WTC11 (cell line): ENCODE data around the gene DHX40. TPM values are rescaled to one million over a fixed set of nuclear protein-coding genes. Genes with fewer than 3 reads are reported as not detected.

Experiments used
- ATAC-seq: fragments of 200-7000 bp; cut with Tn5 transposase; 2 replicates; pipeline ENCODE4 v1.10.0; 2021; ENCODE audit warnings: mild to moderate bottlenecking, moderate library complexity
- CTCF ChIA-PET: fragments of 300-600 bp; sonication (Branson Sonifier 250); formaldehyde crosslinking; loops from one replicate; lab custom pipeline; 2021; ENCODE audit warnings: antibody characterized with exemption; lab: Charles Lee
- POLR2A ChIA-PET: fragments of 350-600 bp; sonication (Branson Sonifier 250); formaldehyde crosslinking; loops from one replicate; lab custom pipeline; 2021; ENCODE audit warnings: antibody characterized with exemption; lab: Charles Lee
- DNase-seq: peaks from one replicate; pipeline ENCODE4 v3.0.0; 2021; ENCODE audit warnings: low spot score
- H3K27ac Mint-ChIP-seq: 2 replicates; pipeline ENCODE4 v1.8.0; 2021; ENCODE audit warnings: mixed read lengths
- H3K27me3 Mint-ChIP-seq: 2 replicates; pipeline ENCODE4 v1.8.0; 2021; ENCODE audit warnings: low read depth, mild to moderate bottlenecking, moderate library complexity, mixed read lengths
- H3K36me3 Mint-ChIP-seq: 2 replicates; pipeline ENCODE4 v1.8.0; 2021; ENCODE audit warnings: mixed read lengths
- H3K4me1 Mint-ChIP-seq: 2 replicates; pipeline ENCODE4 v1.8.0; 2022; ENCODE audit warnings: mixed read lengths
- H3K4me3 Mint-ChIP-seq: 2 replicates; pipeline ENCODE4 v1.8.0; 2021; ENCODE audit warnings: mild to moderate bottlenecking, moderate library complexity, mixed read lengths
- H3K9me3 Mint-ChIP-seq: 2 replicates; pipeline ENCODE4 v1.8.0; 2021; ENCODE audit warnings: mixed read lengths
- ATF1 ChIP-seq: sonication (generic); formaldehyde crosslinking; IDR thresholded peaks from 2 replicates; pipeline ENCODE4 v1.8.1; 2023; ENCODE audit warnings: mild to moderate bottlenecking, moderate library complexity, missing genetic modification reagents
- CTCF ChIP-seq: fragments of 200-600 bp; IDR thresholded peaks from 2 replicates; pipeline ENCODE4 v1.8.0; 2022; ENCODE audit warnings: antibody characterized with exemption
- E2F1 ChIP-seq: sonication (generic); formaldehyde crosslinking; IDR thresholded peaks from 2 replicates; pipeline ENCODE4 v1.8.0; 2022; ENCODE audit warnings: mild to moderate bottlenecking, missing genetic modification reagents
- GABPB1 ChIP-seq: sonication (generic); formaldehyde crosslinking; IDR thresholded peaks from 2 replicates; pipeline ENCODE4 v1.8.1; 2023; ENCODE audit warnings: mild to moderate bottlenecking, missing genetic modification reagents
- MAX ChIP-seq: sonication (generic); formaldehyde crosslinking; IDR thresholded peaks from 2 replicates; pipeline ENCODE4 v1.8.0; 2022; ENCODE audit warnings: mild to moderate bottlenecking, missing genetic modification reagents
- MLX ChIP-seq: sonication (generic); formaldehyde crosslinking; IDR thresholded peaks from 2 replicates; pipeline ENCODE4 v1.8.1; 2023; ENCODE audit warnings: mild to moderate bottlenecking, missing genetic modification reagents, moderate library complexity
- MXD4 ChIP-seq: fragments of 250-450 bp; sonication (Bioruptor Pico); IDR thresholded peaks from 2 replicates; pipeline ENCODE4 v1.8.0; 2021; ENCODE audit warnings: mild to moderate bottlenecking, moderate library complexity, borderline replicate concordance
- NFATC4 ChIP-seq: fragments of 250-450 bp; sonication (Bioruptor Pico); IDR thresholded peaks from 2 replicates; pipeline ENCODE4 v1.9.0; 2021; ENCODE audit warnings: mild to moderate bottlenecking
- PRDM15 ChIP-seq: sonication (generic); formaldehyde crosslinking; IDR thresholded peaks from 2 replicates; pipeline ENCODE4 v1.8.0; 2022; ENCODE audit warnings: missing genetic modification reagents
- ZNF423 ChIP-seq: fragments of 250-450 bp; sonication (Bioruptor Pico); IDR thresholded peaks from 2 replicates; pipeline ENCODE4 v2.1.2; 2022; ENCODE audit warnings: mild to moderate bottlenecking, moderate library complexity
- ZNF532 ChIP-seq: fragments of 250-450 bp; sonication (Bioruptor Pico); IDR thresholded peaks from 2 replicates; pipeline ENCODE4 v1.9.0; 2021; ENCODE audit warnings: mild to moderate bottlenecking, borderline replicate concordance
- total RNA-seq: library from RNA; stranded (reverse); gene quantifications from 3 replicates; pipeline ENCODE4 v1.2.3, GENCODE V29; 2021

Gene DHX40
- total RNA-seq, 1 experiment from 2014 or later, result 26.9 TPM

GRCh38 chr17:59521465-59522126, 43.8 kb upstream of the DHX40 start:
- peak; percentile 96 for ATAC-seq

More at GRCh38 chr17:59521465-59522126, 43.8 kb upstream of the DHX40 start:
- Mint-ChIP-seq H3K27ac (peak overlapping the region; percentile 66), H3K36me3 (no peaks in the 10 kb centered on the region), H3K4me3 (no peak overlapping the region), H3K27me3 (no peaks in the 10 kb centered on the region), H3K9me3 (no peaks in the 10 kb centered on the region), H3K4me1 (no peaks in the 10 kb centered on the region)
- POLR2A ChIA-PET, result no interaction called here
- CTCF ChIA-PET, result interaction anchor here (0.6 to 2.1 kb wide), 13 partner anchors 9 to 211 kb away, joined by 3 to 12 read pairs (median 4); partner anchors contain the start of gene CLTC
- TF ChIP-seq NFATC4 (CRISPR knock-in tag), result no peak
- peak; percentile 77 for TF ChIP-seq CTCF
- no peak for TF ChIP-seq ZNF423
- TF ChIP-seq ATF1 (CRISPR knock-in tag), result no peak
- TF ChIP-seq MXD4 (CRISPR knock-in tag), result no peak
- no peak for TF ChIP-seq MLX (CRISPR knock-in tag)
- TF ChIP-seq PRDM15 (CRISPR knock-in tag), result no peak
- TF ChIP-seq E2F1 (CRISPR knock-in tag), result no peak
- TF ChIP-seq MAX (CRISPR knock-in tag), result no peak
- TF ChIP-seq ZNF532, result no peak
- TF ChIP-seq GABPB1 (CRISPR knock-in tag), result peak; percentile 51; the same call in 1 of the 2 replicates
- DNase-seq, result peak; percentile 81
